HepG2 (cell line): ENCODE measurements around the gene TIMM8B. TPM values are rescaled to one million over a fixed set of nuclear protein-coding genes. Genes with fewer than 3 reads are reported as not detected.

Experiments
- CAMTA2 ChIP-seq: sonication (generic); formaldehyde crosslinking; IDR thresholded peaks from 2 replicates; pipeline ENCODE4 v1.4.0; 2020; ENCODE audit warnings: mild to moderate bottlenecking, missing genetic modification reagents, borderline replicate concordance
- FOXC1 ChIP-seq: sonication (generic); formaldehyde crosslinking; IDR thresholded peaks from 2 replicates; pipeline ENCODE4 v1.8.0; 2022; ENCODE audit warnings: mild to moderate bottlenecking, missing genetic modification reagents, borderline replicate concordance
- GFI1 ChIP-seq: sonication (generic); formaldehyde crosslinking; IDR thresholded peaks from 2 replicates; pipeline ENCODE4 v1.5.0; 2020; ENCODE audit warnings: missing genetic modification reagents, mild to moderate bottlenecking, borderline replicate concordance
- GZF1 ChIP-seq: sonication (generic); formaldehyde crosslinking; IDR thresholded peaks from 2 replicates; pipeline ENCODE4 v1.5.1; 2020; ENCODE audit warnings: mild to moderate bottlenecking, missing genetic modification reagents
- HCFC1 ChIP-seq: fragments of 150-350 bp; IDR thresholded peaks from 2 replicates; pipeline ENCODE4 v1.6.1; 2014; ENCODE audit warnings: low read depth, low read length
- HOXA5 ChIP-seq: sonication (generic); formaldehyde crosslinking; IDR thresholded peaks from 2 replicates; pipeline ENCODE4 v1.4.0; 2020; ENCODE audit warnings: missing genetic modification reagents
- MYC ChIP-seq: sonication (generic); formaldehyde crosslinking; IDR thresholded peaks from 2 replicates; pipeline ENCODE4 v1.9.0; 2021; ENCODE audit warnings: missing genetic modification reagents, borderline replicate concordance
- SAFB2 ChIP-seq: sonication (generic); formaldehyde crosslinking; IDR thresholded peaks from 2 replicates; pipeline ENCODE4 v1.5.1; 2020; ENCODE audit warnings: missing genetic modification reagents, low read depth, mild to moderate bottlenecking, borderline replicate concordance
- SALL1 ChIP-seq: sonication (generic); formaldehyde crosslinking; IDR thresholded peaks from 2 replicates; pipeline ENCODE4 v1.8.0; 2022; ENCODE audit warnings: mild to moderate bottlenecking, missing genetic modification reagents
- U2AF2 ChIP-seq: fragments of 200-400 bp; formaldehyde crosslinking; IDR thresholded peaks from 2 replicates; pipeline ENCODE4 v1.6.1; 2017; ENCODE audit warnings: low read depth, mild to moderate bottlenecking, low read length
- ZFX ChIP-seq: sonication (generic); formaldehyde crosslinking; IDR thresholded peaks from 2 replicates; pipeline ENCODE4 v1.4.0; 2020; ENCODE audit warnings: mild to moderate bottlenecking, low read depth, missing genetic modification reagents, moderate library complexity
- ZMYM4 ChIP-seq: sonication (generic); formaldehyde crosslinking; IDR thresholded peaks from 2 replicates; pipeline ENCODE4 v1.8.1; 2023; ENCODE audit warnings: mild to moderate bottlenecking, missing genetic modification reagents
- ZNF256 ChIP-seq: sonication (generic); formaldehyde crosslinking; conservative IDR thresholded peaks from 2 replicates; pipeline ENCODE4 v1.4.0; 2020; ENCODE audit warnings: missing genetic modification reagents
- ZNF558 ChIP-seq: sonication (generic); formaldehyde crosslinking; IDR thresholded peaks from 2 replicates; pipeline ENCODE4 v1.9.0; 2022; ENCODE audit warnings: mild to moderate bottlenecking, missing genetic modification reagents, borderline replicate concordance
- ZNF598 ChIP-seq: sonication (generic); formaldehyde crosslinking; IDR thresholded peaks from 2 replicates; pipeline ENCODE4 v1.5.1; 2020; ENCODE audit warnings: mild to moderate bottlenecking, missing genetic modification reagents, borderline replicate concordance
- ZNF775 ChIP-seq: sonication (generic); formaldehyde crosslinking; IDR thresholded peaks from 2 replicates; pipeline ENCODE4 v1.4.0; 2020; ENCODE audit warnings: missing genetic modification reagents, mild to moderate bottlenecking, moderate library complexity, borderline replicate concordance
- polyA plus RNA-seq, 8 experiments: library from polyadenylated mRNA; depleted of rRNA in 3 of 8; stranded (reverse) in 7 of 8; unstranded in 1 of 8; fragments of >200 nt; fragmentation: Illumina TruSeq in 4 of 8; extraction: Trizol in 4 of 8; gene quantifications; 2 replicates each; pipeline versions ENCODE4 v1.2.1 to v1.2.3, GENCODE V29; 2011 to 2016; ENCODE audit warnings: low read depth in 4 of 8, missing spikeins in 1 of 8, mixed read lengths in 1 of 8; ENCODE audit not compliant: insufficient read depth in 1 of 8
- total RNA-seq, 5 experiments: library from RNA; depleted of rRNA; stranded (reverse); fragments of >200 nt; fragmentation: Illumina TruSeq; extraction: Trizol; gene quantifications; 2 replicates each; pipeline ENCODE4 v1.2.3, GENCODE V29; 2016; ENCODE audit warnings: low read depth in 1 of 5
- TF ChIP-seq, protein P1 (sequence below): sonication (generic); formaldehyde crosslinking; IDR thresholded peaks from 2 replicates; pipeline ENCODE4 v1.4.0; 2020; ENCODE audit warnings: missing genetic modification reagents
- TF ChIP-seq, protein P2 (sequence below): sonication (generic); formaldehyde crosslinking; IDR thresholded peaks from 2 replicates; pipeline ENCODE4 v1.5.1; 2020; ENCODE audit warnings: mild to moderate bottlenecking, moderate library complexity, missing genetic modification reagents
- TF ChIP-seq, protein P3 (sequence below): sonication (generic); formaldehyde crosslinking; IDR thresholded peaks from 2 replicates; pipeline ENCODE4 v1.4.0; 2020; ENCODE audit warnings: missing genetic modification reagents, borderline replicate concordance
- TF ChIP-seq, protein P4 (sequence below): sonication (generic); formaldehyde crosslinking; conservative IDR thresholded peaks from 2 replicates; pipeline ENCODE4 v1.8.0; 2022; ENCODE audit warnings: missing genetic modification reagents

The TIMM8B gene
- total and polyA plus RNA-seq, 2 of the 13 experiments (the other 11 are each of a cell fraction or from before 2014, with no cell fraction given) = 84.5 to 98.3 TPM

DNA sequence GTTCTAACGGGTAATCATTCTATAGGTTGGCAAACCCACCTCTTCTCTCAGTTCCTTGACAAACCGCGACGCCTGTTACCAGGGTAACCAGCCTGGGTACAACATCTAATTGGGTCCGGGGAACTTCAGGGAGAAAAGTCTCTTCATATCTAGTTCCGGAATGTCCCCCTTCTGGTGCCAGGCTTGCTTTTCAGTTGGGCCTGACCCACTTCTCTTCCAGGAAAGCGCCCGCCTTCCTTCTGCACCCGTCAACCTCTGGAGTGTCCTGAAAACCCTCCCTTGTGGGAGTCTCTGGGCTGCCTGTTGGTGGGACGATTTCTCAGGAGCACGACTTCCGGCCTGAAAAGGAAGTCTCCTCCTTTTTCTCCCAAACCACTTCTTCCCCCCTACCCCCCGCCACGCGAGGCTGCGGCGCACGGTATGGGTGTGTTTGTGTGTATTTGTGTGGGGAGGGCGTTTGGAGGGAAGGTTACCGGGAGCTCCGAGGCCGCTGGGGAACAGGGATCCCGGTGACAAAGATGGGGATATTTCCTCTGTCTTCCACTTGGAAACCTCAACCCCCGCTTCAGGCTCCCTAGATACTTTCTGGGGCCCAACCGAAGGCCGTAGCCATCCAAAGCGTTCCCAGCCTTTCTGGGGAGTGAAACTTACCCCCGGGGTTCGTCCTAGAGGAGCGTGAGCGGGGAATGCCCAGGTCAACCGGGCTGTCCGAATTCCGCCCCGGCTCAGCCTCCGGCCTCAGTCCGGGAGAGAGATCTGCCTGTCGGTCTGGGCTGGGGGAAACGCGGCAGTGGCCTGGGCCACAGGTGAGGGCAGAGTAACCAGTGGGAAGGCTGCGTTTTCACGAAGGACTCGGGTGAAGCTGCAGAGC, 12.4 kb downstream of the TIMM8B start, which contains the start of the genes NKAPD1 and PIH1D2 (continued):
- no peak for TF ChIP-seq SAFB2 (CRISPR knock-in tag)
- TF ChIP-seq GZF1 (CRISPR knock-in tag) = no peak
- TF ChIP-seq U2AF2 = peak; percentile 86; the same call in 1 of the 2 replicates
- no peak for TF ChIP-seq ZNF256 (CRISPR knock-in tag)
- peak; percentile 34; the same call in 1 of the 2 replicates for TF ChIP-seq SALL1 (CRISPR knock-in tag)
- TF ChIP-seq, protein P1, sequence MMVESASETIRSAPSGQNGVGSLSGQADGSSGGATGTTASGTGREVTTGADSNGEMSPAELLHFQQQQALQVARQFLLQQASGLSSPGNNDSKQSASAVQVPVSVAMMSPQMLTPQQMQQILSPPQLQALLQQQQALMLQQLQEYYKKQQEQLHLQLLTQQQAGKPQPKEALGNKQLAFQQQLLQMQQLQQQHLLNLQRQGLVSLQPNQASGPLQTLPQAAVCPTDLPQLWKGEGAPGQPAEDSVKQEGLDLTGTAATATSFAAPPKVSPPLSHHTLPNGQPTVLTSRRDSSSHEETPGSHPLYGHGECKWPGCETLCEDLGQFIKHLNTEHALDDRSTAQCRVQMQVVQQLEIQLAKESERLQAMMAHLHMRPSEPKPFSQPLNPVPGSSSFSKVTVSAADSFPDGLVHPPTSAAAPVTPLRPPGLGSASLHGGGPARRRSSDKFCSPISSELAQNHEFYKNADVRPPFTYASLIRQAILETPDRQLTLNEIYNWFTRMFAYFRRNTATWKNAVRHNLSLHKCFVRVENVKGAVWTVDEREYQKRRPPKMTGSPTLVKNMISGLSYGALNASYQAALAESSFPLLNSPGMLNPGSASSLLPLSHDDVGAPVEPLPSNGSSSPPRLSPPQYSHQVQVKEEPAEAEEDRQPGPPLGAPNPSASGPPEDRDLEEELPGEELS = peak; percentile 26; the same call in 1 of the 2 replicates
- peak; percentile 36; the same call in 1 of the 2 replicates for TF ChIP-seq HOXA5
- peak; percentile 63; the same call in 1 of the 2 replicates for TF ChIP-seq ZNF598 (CRISPR knock-in tag)
- TF ChIP-seq ZMYM4 (CRISPR knock-in tag) = peak; percentile 73
- no peak for TF ChIP-seq CAMTA2 (CRISPR knock-in tag)
- TF ChIP-seq MYC (CRISPR knock-in tag) = peak; percentile 80
- TF ChIP-seq, protein P2, sequence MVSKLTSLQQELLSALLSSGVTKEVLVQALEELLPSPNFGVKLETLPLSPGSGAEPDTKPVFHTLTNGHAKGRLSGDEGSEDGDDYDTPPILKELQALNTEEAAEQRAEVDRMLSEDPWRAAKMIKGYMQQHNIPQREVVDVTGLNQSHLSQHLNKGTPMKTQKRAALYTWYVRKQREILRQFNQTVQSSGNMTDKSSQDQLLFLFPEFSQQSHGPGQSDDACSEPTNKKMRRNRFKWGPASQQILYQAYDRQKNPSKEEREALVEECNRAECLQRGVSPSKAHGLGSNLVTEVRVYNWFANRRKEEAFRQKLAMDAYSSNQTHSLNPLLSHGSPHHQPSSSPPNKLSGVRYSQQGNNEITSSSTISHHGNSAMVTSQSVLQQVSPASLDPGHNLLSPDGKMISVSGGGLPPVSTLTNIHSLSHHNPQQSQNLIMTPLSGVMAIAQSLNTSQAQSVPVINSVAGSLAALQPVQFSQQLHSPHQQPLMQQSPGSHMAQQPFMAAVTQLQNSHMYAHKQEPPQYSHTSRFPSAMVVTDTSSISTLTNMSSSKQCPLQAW (CRISPR knock-in tag) = no peak
- TF ChIP-seq, protein P3, sequence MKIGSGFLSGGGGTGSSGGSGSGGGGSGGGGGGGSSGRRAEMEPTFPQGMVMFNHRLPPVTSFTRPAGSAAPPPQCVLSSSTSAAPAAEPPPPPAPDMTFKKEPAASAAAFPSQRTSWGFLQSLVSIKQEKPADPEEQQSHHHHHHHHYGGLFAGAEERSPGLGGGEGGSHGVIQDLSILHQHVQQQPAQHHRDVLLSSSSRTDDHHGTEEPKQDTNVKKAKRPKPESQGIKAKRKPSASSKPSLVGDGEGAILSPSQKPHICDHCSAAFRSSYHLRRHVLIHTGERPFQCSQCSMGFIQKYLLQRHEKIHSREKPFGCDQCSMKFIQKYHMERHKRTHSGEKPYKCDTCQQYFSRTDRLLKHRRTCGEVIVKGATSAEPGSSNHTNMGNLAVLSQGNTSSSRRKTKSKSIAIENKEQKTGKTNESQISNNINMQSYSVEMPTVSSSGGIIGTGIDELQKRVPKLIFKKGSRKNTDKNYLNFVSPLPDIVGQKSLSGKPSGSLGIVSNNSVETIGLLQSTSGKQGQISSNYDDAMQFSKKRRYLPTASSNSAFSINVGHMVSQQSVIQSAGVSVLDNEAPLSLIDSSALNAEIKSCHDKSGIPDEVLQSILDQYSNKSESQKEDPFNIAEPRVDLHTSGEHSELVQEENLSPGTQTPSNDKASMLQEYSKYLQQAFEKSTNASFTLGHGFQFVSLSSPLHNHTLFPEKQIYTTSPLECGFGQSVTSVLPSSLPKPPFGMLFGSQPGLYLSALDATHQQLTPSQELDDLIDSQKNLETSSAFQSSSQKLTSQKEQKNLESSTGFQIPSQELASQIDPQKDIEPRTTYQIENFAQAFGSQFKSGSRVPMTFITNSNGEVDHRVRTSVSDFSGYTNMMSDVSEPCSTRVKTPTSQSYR = peak; percentile 29; the same call in 1 of the 2 replicates
- no peak for TF ChIP-seq FOXC1 (CRISPR knock-in tag)
- no peak for TF ChIP-seq GFI1 (CRISPR knock-in tag)
- peak; percentile 57; the same call in 1 of the 2 replicates for TF ChIP-seq HCFC1
- TF ChIP-seq ZNF775 (CRISPR knock-in tag) = no peak
- peak; percentile 83; the same call in 1 of the 2 replicates for TF ChIP-seq ZNF558 (CRISPR knock-in tag)
- peak; percentile 78; the same call in 1 of the 2 replicates for TF ChIP-seq ZFX (CRISPR knock-in tag)
- TF ChIP-seq, protein P4, sequence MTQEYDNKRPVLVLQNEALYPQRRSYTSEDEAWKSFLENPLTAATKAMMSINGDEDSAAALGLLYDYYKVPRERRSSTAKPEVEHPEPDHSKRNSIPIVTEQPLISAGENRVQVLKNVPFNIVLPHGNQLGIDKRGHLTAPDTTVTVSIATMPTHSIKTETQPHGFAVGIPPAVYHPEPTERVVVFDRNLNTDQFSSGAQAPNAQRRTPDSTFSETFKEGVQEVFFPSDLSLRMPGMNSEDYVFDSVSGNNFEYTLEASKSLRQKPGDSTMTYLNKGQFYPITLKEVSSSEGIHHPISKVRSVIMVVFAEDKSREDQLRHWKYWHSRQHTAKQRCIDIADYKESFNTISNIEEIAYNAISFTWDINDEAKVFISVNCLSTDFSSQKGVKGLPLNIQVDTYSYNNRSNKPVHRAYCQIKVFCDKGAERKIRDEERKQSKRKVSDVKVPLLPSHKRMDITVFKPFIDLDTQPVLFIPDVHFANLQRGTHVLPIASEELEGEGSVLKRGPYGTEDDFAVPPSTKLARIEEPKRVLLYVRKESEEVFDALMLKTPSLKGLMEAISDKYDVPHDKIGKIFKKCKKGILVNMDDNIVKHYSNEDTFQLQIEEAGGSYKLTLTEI (CRISPR knock-in tag) = no peak
